VCaP (cell line): Measurements from ENCODE around the gene HFE.

Experiments used
- H3K27ac ChIP-seq: fragments of 450-650 bp; 2 replicates; pipeline ENCODE4 v1.5.1; 2017
- CTCF ChIP-seq: fragments of 450-650 bp; conservative IDR thresholded peaks from 2 replicates; pipeline ENCODE4 v1.5.1; 2017; ENCODE audit warnings: mild to moderate bottlenecking, moderate library complexity

HFE gene

GRCh38 chr6:26140254-26140966, 53.2 kb downstream of the HFE start:
- no peak overlapping the region for H3K27ac ChIP-seq
- TF ChIP-seq CTCF, result no peak

GRCh38 chr6:26140967-26141294, 53.7 kb downstream of the HFE start:
- no peak overlapping the region for H3K27ac ChIP-seq
- TF ChIP-seq CTCF, result no peak

GRCh38 chr6:26141378-26141904, 54.2 kb downstream of the HFE start:
- no peak overlapping the region for H3K27ac ChIP-seq
- TF ChIP-seq CTCF, result no peak

- no peak for TF ChIP-seq CTCF
- no peak overlapping the region for H3K27ac ChIP-seq
These were observed 54.8 kb downstream of the HFE start for GRCh38 chr6:26142026-26142425.
